GM18517 (cell line): ENCODE measurements around the gene MYCBP.
"Not testable (repeated sequence)": the region's sequence is repeated elsewhere in the genome, so short reads cannot be mapped to it uniquely, and the experiment has no call there.

Experiments
- ATAC-seq: cut with Tn5 transposase; IDR thresholded peaks from one replicate; pipeline ENCODE4 v1.9.1; 2021; ENCODE audit warnings: mild to moderate bottlenecking, moderate library complexity; ENCODE audit not compliant: unreplicated experiment

MYCBP gene

GRCh38 chr1:38870996-38871395 lies 2.2 kb downstream of the MYCBP start:
- ATAC-seq = no peak

GRCh38 chr1:38867208-38867607 lies 5.9 kb downstream of the MYCBP start:
- no peak for ATAC-seq

DNA sequence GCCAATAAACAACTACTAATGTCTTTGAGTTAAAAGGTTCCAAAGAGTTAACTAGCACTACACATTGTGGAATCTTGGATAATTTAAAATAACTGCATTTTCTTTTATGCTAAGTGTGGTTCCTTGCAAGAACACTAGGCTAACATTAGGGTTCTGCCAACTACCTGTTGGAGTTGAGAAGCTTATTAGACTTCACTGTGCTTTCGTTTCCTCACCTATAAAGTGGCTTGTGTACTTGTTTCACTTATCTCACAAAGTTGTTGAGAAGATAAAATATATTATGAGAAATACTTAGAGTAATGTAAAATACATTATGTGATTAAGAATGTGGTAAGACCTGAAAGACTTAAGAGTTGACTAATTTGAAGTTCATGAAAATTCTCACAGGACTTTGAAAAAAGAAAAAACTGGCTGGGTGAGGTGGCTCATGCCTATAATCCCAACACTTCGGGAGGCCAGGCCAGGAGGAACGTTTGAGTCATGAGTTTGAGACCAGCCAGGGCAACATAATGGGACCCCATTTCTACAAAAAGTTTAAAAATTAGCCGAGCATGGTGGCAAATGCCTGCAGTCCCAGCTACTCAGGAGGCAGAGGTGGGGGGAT lies 7.9 kb downstream of the MYCBP start:
- no peak for ATAC-seq

DNA sequence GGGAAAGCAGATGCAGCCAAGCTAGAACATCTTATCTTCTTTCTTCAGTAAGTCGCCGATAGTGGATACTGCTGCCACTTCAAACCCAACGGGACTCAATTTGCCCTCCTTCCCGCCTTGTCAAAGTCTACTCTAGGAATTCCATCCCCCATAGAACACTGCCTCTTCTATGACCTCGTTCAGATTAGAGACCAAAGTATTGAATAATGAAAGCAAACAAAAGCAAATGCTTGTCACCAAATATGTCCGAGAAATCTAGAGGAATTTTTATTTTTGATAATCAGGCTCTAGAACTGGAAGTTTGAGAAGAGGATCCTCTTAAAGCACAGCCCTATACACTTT lies 12.7 kb downstream of the MYCBP start:
- no peak for ATAC-seq

- peak; percentile 77 for ATAC-seq
These were observed 13.3 kb downstream of the MYCBP start, which contains the start of gene RRAGC for GRCh38 chr1:38859561-38860453. RRAGC (minus strand) TSS chr1:38859772; CDS start chr1:38859646, 126 bp downstream.

- peak; percentile 44 for ATAC-seq
These were observed 14.2 kb downstream of the MYCBP start for GRCh38 chr1:38858833-38859560.

DNA sequence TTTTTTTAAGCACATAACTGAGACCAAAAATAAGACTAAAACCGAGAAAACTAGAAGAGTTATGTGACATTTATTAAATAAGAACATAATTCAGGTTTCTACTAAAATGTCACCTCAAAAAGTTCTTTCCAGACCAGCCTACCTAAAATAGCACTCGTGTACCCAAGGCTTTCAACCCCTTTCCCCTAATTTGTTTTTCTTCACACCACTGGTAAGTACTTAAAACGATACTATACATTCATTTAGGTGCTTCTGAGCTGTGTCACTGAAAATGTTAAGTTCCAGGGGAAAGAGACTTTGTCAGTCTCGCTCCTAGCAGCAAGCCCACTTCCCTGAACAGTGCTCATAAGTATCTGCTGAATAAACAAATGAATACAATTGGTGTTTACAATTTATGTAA lies 20.4 kb downstream of the MYCBP start:
- no peak for ATAC-seq

GRCh38 chr1:38848071-38848470 lies 25.1 kb downstream of the MYCBP start:
- no peak for ATAC-seq

DNA sequence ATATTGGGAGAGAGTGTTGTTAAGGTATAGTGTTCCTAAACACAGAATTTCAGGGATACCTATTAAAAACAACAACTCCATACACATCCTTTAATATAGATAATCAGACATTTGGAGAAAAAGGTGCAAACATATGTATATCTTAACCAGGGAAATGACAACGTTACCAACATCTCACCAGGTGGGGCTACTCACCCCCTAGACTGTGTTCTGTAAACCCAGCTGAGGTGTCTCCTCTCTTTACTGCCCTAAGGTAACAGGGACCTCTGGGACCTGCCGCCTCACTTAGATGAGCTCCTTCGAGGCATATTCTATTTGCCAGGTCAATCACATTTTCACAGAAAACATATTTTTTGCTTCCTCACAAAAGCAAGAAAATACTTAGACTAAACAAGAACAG lies 26.9 kb downstream of the MYCBP start:
- no peak for ATAC-seq

- ATAC-seq = not testable (repeated sequence)
These were observed 28.1 kb downstream of the MYCBP start for GRCh38 chr1:38845088-38845487.

DNA sequence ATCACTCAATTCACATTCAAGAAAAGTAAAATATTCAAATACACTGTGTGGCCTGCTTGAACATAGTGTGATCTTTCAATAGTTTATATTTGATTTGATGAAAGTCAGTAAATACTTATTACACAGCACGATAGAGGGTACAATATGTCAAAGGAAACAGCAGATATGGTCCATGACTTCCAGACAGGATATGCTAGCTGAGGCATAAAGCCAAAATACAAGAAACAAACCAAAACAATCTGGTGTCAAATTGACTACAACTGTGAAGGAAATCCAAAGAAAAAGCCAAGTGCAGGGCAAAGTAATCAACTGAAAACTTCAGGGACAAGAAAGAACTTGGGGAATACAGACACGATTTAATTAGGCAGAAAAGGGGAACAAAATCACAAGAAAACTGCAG lies 32.9 kb downstream of the MYCBP start:
- no peak for ATAC-seq

DNA sequence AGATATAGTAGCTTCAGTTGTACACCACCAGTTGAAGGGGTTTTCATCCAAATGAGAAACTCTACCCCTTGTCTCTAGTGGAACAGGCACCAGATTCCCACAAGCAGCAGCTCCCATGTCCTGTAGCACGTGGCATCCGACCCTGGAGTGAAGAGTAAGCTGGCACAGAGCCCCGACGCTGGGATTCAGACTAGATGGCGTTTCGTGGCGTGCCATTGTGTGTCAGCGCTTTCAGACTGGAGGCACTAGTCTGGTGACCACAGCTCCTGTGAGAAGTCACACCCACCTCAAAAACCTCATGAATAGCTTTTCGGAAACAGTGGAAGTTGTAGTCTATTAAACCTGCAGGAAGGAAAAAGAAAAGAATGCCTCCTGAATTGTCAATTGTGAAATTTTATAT lies 33.8 kb downstream of the MYCBP start:
- no peak for ATAC-seq

- not testable (repeated sequence) for ATAC-seq
These were observed 36.8 kb downstream of the MYCBP start for GRCh38 chr1:38836316-38836715.

DNA sequence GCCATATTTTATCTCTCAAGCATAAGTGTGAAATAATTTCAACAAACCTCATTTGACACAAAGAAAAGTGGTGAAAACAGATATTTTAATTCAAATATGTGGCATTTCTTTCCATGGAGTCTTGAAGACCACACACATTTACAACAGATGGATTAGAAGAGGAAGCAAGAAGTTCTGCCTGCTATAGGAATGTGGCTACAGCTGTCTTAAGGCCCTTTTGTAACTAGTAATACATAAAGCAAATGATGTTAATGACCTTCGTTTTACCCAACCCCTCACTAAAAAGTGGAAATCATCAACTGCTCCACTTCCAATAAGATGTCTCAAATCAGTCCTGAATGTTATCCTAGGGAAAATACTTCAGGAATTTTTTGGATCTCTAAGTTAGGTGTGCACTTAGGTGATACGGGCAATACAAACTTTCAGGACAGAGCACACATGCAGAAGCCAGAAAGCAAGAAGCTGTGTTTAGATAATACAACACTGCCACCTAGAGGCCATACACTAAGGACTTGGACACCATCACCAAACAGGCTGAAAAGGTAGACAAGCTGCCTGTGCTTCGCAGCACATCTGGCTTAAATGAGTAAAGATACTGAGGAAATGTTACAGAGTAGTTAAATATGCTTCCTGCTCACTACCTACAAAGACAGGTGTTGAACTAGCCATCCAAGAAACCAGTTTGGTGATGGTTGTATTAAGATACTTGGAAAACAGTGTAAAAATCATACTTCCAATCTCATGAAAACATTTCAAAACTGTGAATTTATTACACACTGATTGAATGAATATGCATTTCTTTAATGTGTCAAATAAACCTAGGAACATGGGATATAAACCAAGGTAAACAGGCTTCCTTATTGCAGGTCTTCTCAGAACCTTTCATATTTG lies 38.0 kb downstream of the MYCBP start:
- no peak for ATAC-seq

DNA sequence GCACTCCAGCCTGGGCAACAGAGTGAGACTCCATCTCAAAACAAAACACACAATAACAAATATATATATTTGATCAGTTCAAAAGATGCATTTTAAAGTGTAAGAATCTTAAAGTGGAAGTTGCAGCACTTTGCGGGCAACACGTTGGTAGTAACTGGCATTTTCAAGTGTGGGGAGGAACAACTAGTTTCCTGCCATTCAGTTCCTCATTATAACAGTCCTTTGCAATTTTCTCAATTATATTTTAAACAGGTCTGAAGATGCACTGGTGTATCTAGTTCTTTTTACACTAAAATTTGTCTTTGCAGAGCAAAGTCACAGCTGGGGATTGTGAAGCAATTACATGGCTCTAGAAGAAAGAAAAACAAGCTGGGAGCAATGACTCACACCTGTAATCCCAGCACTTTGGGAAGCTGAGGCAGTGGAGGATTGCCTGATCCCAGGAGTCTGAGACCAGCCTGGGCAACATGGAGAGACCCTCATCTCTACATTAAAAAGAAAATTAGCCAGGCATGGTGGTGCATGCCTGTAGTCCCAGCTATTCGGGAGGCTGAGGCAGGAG lies 38.8 kb downstream of the MYCBP start:
- ATAC-seq = no peak

DNA sequence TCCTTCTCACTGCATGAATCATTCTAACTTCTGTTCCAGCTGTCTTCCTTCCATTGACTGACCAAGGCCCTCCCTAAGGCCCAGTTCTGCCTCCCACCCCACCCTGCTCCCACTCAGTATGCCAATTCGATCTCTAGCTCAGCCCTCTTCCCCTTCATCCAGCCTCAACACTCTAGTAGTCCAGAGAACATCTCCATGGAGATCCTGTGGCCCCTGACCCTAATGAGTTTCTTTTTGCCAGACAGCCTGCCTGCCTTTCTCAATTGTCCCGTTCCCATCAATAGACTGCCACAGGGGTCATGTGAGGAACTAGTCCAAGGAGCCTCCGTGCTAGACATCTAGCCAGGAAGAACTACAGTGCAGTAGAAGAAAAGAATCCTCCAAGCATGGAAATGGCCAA lies 40.0 kb downstream of the MYCBP start:
- ATAC-seq = no peak

GRCh38 chr1:38832370-38832734 lies 40.8 kb downstream of the MYCBP start:
- no peak for ATAC-seq

DNA sequence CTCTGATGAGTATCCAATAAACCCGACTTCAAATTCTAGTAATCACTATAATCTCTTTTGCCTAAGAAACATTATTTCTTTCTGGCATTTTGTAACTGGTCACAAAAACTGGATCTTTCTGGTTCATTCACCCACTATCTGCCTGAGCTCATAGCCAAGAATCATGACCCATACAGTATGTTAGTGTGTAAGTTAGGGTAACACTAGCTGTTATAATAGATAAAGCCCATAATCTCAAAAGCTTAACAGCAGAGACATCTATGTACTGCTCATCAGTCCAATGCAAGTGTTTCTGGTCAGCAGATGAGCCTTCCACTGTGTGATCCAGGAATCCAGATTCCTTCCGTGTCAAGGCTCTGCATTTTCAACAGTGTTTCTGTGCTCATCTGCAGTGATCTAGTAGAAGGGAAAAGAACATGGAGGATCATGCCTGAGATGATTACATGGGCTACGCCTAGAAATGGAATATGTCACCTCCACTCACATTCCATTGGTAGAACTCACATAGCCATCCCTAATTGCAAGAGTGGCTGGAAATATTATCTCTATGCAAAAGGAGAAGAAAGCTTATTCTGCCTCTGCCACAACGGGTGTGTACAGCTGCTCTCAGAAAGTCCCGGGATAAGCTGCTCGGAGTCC lies 41.3 kb downstream of the MYCBP start:
- no peak for ATAC-seq

DNA sequence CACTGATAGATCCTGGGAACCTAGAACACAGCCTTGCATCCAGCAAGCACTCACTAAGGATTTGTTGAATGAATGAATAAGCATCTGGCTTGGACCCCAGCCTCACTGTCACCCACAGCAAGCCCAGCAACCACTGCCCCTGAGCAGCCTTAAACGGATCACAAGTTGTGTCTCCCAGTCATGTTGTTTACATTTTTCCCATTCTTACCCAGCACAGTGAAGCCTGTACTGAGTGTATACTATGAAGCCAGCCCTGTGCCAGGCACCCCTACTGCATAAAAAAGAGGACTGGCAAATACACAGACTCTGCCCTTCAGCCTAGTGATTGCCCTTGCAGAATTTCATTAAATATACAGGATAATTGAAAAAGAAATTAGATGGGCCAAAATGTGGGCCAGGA lies 43.8 kb downstream of the MYCBP start:
- no peak for ATAC-seq

DNA sequence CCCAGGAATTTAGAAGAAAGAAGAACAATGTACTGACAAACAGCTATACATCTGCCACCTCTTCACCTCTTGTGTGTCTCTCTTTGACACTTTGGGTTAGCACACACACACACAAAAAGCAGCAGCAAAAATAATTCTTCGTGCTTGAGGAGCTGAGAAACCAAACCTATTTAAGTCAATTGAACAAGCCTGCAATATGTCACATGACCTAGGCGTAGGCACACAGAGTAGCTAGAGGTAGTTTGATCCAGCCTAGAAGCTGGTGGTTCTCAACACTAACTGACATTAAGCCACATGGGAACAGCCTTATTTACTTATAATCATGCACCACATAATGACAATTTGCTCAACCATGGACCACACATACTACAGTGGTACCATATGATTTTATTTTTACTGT lies 45.8 kb downstream of the MYCBP start:
- ATAC-seq = no peak
